ENCODE results near the gene AIG1. TPM values are rescaled to one million over a fixed set of nuclear protein-coding genes. Genes with fewer than 3 reads are reported as not detected.
"Not testable (repeated sequence)": the region's sequence is repeated elsewhere in the genome, so short reads cannot be mapped to it uniquely, and the experiment has no call there.

Gene AIG1
- 91.5 TPM for total RNA-seq
- long read RNA-seq, transcript AIG1-202 (6 exons, 1,395 nt): major isoform, 93 of 146 reads
- long read RNA-seq, transcript AIG1-208 (4 exons, 3,393 nt): minor isoform, 10 of 146 reads
- long read RNA-seq, partial matches to known transcripts: 19 of 146 reads
- long read RNA-seq, other reads (novel, unspliced or antisense): 22 of 146 reads

GRCh38 chr6:143060806-143061596 is at the start of gene AIG1:
Gene AIG1, plus strand, starts transcription at chr6:143060889. Its CDS starts 37 bp downstream, at chr6:143060926.
- DNase-seq (no peak), ATAC-seq (peak; percentile 17)
- intact Hi-C loops (cut with micrococcal nuclease): no loop called here

GRCh38 chr6:143014764-143015163 is 45.9 kb upstream of the AIG1 start:
- ATAC-seq (no peak), DNase-seq (no peak)
- intact Hi-C loops (cut with micrococcal nuclease): no loop called here

GRCh38 chr6:143015300-143015706 is 45.4 kb upstream of the AIG1 start:
- intact Hi-C loops (cut with micrococcal nuclease): no loop called here
- ATAC-seq (no peak), DNase-seq (no peak)

GRCh38 chr6:143018955-143019354 is 41.7 kb upstream of the AIG1 start:
- no peak for DNase-seq
- ATAC-seq: no peak
- intact Hi-C loops (cut with micrococcal nuclease): no loop called here

- not testable (repeated sequence) for DNase-seq, ATAC-seq
- intact Hi-C loops (cut with micrococcal nuclease): loop anchor here (10.0 kb wide), 1 partner anchor 66 kb away; no protein-coding TSS in a partner anchor
Measured at GRCh38 chr6:143020862-143021261, 39.8 kb upstream of the AIG1 start.

GRCh38 chr6:143021543-143021942 is 39.1 kb upstream of the AIG1 start:
- DNase-seq (no peak), ATAC-seq (no peak)
- intact Hi-C loops (cut with micrococcal nuclease): loop anchor here (10.0 kb wide), 1 partner anchor 67 kb away; no protein-coding TSS in a partner anchor

GRCh38 chr6:143022587-143022986 is 38.1 kb upstream of the AIG1 start:
- intact Hi-C loops (cut with micrococcal nuclease): loop anchor here (10.0 kb wide), 1 partner anchor 68 kb away; no protein-coding TSS in a partner anchor
- ATAC-seq: no peak
- no peak for DNase-seq

- intact Hi-C loops (cut with micrococcal nuclease): loop anchor here (10.0 kb wide), 1 partner anchor 69 kb away; no protein-coding TSS in a partner anchor
- ATAC-seq: no peak
- DNase-seq: no peak
Measured at GRCh38 chr6:143023695-143024094, 37.0 kb upstream of the AIG1 start.

- ATAC-seq (no peak), DNase-seq (no peak)
- intact Hi-C loops (cut with micrococcal nuclease): loop anchor here (5.0 to 10.0 kb wide), 2 partner anchors 70 to 333 kb away; no protein-coding TSS in a partner anchor
Measured at GRCh38 chr6:143024977-143025376, 35.7 kb upstream of the AIG1 start.

- peak; percentile 52 for DNase-seq
- ATAC-seq: peak; percentile 74
- intact Hi-C loops (cut with micrococcal nuclease): loop anchor here (5.0 to 10.0 kb wide), 2 partner anchors 72 to 335 kb away; no protein-coding TSS in a partner anchor
Measured at GRCh38 chr6:143026696-143027449, 33.8 kb upstream of the AIG1 start.

GRCh38 chr6:143034689-143035334 is 25.9 kb upstream of the AIG1 start:
- ATAC-seq: no peak
- no peak for DNase-seq
- intact Hi-C loops (cut with micrococcal nuclease): no loop called here

GRCh38 chr6:143037470-143037869 is 23.2 kb upstream of the AIG1 start:
- no peak for ATAC-seq
- DNase-seq: no peak
- intact Hi-C loops (cut with micrococcal nuclease): no loop called here

GRCh38 chr6:143038833-143039232 is 21.9 kb upstream of the AIG1 start:
- DNase-seq: no peak
- ATAC-seq: no peak
- intact Hi-C loops (cut with micrococcal nuclease): no loop called here

- intact Hi-C loops (cut with micrococcal nuclease): no loop called here
- no peak for DNase-seq
- ATAC-seq: no peak
Measured at GRCh38 chr6:143039548-143039947, 21.1 kb upstream of the AIG1 start.

- DNase-seq: no peak
- no peak for ATAC-seq
- intact Hi-C loops (cut with micrococcal nuclease): no loop called here
Measured at GRCh38 chr6:143040018-143040417, 20.7 kb upstream of the AIG1 start.

GRCh38 chr6:143044345-143044744 is 16.3 kb upstream of the AIG1 start:
- DNase-seq; intact Hi-C loops (cut with micrococcal nuclease); ATAC-seq: not testable (repeated sequence)

- intact Hi-C loops (cut with micrococcal nuclease): no loop called here
- DNase-seq: no peak
- ATAC-seq: no peak
Measured at GRCh38 chr6:143049611-143050010, 11.1 kb upstream of the AIG1 start.

GRCh38 chr6:143050509-143050908 is 10.2 kb upstream of the AIG1 start:
- no peak for DNase-seq
- no peak for ATAC-seq
- intact Hi-C loops (cut with micrococcal nuclease): no loop called here

- no peak for ATAC-seq
- no peak for DNase-seq
- intact Hi-C loops (cut with micrococcal nuclease): no loop called here
Measured at GRCh38 chr6:143052282-143052681, 8.4 kb upstream of the AIG1 start.

Data from left ventricle myocardium superior (tissue), 1 donor.